ENCODE results near the gene MAMDC4. TPM values are rescaled to one million over a fixed set of nuclear protein-coding genes. Genes with fewer than 3 reads are reported as not detected.
"Not testable (repeated sequence)": the region's sequence is repeated elsewhere in the genome, so short reads cannot be mapped to it uniquely, and the experiment has no call there.

The MAMDC4 gene
- 12.9 TPM for total RNA-seq
- long read RNA-seq, partial matches to known transcripts: 17 of 26 reads
- long read RNA-seq, other reads (novel, unspliced or antisense): 9 of 26 reads

DNA sequence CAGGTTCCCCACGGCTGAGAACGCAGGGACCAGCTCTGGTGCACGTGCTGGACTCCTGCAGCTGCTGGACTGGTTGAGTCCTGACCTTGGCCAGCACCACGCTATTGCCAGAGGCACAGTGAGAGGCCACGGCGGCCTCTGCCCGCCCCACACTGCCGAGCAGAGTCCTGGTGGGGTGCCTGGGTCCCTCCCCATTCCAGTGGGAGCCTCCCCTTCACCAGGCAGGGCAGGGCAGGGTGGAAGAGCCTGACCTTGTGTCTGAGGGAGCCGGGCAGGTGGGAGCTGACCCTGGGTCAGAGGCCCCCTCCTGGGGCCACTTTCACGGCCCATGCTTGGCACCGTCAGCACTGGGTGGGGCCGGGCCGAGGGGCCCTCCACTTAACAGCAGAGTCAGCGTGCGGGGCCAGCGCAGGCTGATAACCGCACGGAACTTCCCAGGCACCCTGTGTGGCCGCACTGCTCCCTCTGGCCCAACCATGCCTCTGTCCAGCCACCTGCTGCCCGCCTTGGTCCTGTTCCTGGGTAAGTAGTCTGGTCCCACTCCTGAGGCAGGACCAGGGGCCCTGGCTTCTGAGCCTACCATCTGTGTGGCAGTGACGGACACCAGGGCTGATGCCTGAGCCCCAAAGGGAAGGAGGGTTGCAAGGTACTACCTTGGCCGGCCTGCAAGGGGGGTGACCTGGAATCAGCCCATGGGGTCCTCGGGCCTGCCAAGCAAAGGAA, at the start of gene MAMDC4:
TSS of gene MAMDC4 (plus strand) at position 406 of the 723 bp plus-strand sequence. CDS start at position 477, 71 bp downstream.
- peak; percentile 54 for DNase-seq
- no peak for ATAC-seq
- intact Hi-C loops (cut with micrococcal nuclease): no loop called here

DNA sequence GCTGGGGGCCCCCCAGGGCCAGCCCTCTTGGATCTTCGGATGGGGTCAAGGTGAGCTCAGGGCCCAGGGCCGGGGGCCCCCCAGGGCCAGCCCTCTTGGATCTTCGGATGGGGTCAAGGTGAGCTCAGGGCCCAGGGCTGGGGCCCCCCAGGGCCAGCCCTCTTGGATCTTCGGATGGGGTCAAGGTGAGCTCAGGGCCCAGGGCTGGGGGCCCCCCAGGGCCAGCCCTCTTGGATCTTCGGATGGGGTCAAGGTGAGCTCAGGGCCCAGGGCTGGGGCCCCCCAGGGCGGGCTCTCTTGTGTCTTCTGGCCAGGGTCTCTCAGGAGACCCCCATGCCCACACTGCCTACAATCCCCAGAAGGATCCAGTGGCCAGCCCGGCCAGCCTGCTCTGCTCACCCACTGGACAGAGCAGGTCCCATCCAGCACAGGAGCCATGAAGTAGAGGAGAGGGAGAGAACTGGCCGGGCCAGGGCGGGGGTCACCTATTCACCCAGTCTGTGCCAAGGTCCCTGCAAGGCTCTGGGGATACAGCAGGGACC, 49.1 kb upstream of the MAMDC4 start:
- DNase-seq: peak; percentile 8
- intact Hi-C loops (cut with micrococcal nuclease); ATAC-seq: not testable (repeated sequence)

DNA sequence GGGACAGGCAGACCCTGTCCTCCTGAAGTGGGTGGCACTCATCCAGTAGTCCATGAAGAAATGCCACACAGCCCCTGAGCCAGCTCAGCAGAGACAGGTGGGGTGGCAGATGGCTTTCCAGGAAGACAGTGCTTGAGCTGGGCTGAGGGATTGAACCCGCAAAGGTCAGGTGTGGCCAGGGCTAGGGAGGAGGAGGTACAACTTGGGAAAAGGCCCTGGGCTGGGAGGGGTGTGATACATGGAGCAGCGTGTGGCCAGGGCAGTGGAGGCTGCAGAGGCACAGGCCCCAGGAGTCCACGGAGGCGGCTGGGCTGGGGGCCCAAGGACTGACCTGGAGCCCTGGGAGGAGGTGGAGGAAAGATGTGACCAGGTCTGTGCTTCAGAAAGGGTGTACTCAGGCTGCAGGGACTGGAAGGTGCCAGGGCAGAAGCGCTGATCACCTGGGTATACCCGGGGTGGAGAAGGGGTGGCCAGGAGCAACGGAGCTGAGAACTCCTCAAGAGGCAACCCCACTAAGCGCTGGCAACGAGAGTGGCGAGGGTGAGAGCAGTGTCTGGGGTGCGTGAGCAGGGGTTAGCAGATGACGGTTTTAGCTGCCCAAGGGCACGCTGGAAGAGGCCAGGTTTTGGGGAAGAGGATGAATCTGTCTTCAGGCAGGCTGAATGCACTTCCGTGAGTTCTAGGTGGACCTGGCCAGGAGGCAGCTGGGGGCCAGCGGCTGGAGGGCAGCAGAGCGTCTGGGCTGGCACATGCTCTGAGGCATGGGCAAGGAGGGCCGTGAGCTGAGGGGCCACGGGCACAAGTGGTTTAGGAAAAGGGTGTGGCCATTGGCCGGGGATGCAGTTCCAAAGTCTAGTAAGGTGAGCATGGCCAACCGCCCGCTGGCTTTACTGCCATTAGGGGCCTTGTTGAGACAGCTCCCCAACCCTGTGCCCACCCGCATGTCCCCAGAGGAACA, 48.3 kb upstream of the MAMDC4 start:
- DNase-seq (peak; percentile 30), ATAC-seq (no peak)
- intact Hi-C loops (cut with micrococcal nuclease): no loop called here

DNA sequence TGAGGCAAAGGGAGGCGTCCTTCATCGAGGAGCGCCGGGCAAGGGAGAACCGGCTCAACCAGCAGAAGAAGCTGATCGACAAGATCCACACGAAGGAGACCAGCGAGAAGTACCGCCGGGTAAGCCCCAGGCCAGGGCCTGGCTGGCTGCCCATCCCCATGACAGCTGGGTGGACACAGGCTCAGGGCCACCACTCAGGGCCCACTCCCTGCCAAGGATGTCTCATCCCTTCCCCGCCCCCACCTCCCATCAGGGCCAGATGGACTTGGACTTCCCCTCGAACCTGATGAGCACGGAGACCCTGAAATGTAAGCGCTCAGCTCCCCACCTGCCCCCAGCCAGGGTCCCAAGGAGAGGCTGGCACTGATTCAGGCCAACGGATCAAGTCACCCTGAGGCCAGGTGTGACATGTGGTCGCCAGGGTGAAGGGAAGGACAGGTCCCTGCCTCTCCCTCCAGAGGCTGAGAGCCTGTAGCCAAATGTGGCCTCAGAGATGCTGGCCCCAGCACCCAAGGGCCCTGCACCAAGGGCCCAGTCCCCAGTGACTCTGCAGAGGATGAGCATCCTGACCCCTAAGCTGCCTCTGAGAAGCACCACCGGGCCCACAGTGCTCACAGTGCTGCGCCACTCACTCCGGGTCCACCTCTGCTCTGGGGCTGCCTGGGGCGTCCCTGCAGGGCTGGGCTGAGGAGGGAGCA, 47.5 kb upstream of the MAMDC4 start:
- intact Hi-C loops (cut with micrococcal nuclease): no loop called here
- DNase-seq (peak; percentile 17), ATAC-seq (no peak)

DNA sequence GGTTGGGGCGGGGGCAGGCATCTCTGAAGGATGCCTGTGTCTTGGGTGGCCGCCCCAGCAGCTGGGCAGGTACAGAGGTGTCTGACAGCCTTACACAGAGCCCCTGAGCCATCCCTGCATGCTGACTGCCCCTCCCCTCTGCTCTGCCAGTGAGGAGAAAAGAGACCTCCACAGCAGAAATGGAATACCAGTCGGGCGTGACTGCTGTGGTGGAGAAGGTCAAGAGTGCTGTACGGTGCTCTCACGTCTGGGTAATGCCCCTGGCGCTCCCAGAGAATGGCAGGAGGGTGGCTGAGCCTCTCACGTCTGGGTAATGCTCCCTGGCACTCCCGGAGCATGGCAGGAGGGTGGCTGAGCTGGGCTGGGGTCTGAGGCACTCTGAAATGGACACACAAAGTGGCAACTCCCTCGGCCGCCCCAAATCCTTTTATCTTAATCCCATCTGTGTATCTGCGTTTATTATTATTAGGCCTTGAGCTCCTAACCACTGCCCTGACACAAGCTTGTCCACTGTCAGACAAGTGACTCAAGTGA, 46.9 kb upstream of the MAMDC4 start:
- intact Hi-C loops (cut with micrococcal nuclease): no loop called here
- ATAC-seq (no peak), DNase-seq (peak; percentile 28)

DNA sequence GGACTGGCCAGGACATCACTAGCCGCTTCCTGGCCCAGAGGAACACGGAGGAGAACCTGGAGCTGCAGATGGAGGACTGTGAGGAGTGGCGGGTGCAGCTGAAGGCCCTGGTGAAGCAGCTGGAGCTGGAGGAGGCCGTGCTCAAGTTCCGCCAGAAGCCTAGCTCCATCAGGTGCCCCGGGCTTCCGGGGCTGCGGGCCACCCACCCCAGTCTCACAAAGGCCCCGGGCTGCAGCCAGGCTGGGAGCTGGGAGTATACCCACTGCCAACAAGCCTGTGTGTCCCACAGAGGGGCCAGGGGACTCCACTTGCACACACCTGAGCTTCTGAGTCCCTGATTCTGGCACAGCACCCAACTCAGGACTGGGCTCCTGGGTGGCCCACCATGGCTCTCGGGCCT, 46.1 kb upstream of the MAMDC4 start:
- peak; percentile 28 for DNase-seq
- intact Hi-C loops (cut with micrococcal nuclease): no loop called here
- ATAC-seq: no peak

DNA sequence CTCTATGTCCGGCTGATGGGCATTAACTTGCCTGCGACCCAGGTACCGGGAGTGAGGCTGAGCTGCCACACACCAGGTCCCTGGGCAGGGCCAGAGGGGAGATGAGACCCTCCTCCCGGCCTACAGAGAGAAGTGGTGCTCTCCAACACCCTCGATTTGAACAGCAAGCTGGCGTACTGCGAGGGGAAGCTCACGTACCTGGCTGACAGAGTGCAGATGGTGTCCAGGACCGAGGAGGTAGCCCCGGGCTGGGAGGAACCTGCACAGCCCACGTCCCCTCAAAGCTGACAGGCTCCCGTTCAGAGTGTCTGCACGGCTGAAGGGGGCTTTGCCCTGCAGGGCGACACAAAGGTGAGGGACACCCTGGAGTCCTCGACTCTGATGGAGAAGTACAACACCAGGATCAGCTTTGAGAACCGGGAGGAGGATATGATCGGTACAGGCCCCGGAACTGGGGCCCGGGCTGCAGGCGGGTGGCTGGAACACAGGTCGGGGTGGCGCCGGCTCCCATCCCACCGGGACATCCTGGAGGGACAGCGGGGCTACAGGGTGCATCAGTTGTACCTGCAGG, 45.4 kb upstream of the MAMDC4 start:
- DNase-seq: peak; percentile 30
- intact Hi-C loops (cut with micrococcal nuclease): no loop called here

DNA sequence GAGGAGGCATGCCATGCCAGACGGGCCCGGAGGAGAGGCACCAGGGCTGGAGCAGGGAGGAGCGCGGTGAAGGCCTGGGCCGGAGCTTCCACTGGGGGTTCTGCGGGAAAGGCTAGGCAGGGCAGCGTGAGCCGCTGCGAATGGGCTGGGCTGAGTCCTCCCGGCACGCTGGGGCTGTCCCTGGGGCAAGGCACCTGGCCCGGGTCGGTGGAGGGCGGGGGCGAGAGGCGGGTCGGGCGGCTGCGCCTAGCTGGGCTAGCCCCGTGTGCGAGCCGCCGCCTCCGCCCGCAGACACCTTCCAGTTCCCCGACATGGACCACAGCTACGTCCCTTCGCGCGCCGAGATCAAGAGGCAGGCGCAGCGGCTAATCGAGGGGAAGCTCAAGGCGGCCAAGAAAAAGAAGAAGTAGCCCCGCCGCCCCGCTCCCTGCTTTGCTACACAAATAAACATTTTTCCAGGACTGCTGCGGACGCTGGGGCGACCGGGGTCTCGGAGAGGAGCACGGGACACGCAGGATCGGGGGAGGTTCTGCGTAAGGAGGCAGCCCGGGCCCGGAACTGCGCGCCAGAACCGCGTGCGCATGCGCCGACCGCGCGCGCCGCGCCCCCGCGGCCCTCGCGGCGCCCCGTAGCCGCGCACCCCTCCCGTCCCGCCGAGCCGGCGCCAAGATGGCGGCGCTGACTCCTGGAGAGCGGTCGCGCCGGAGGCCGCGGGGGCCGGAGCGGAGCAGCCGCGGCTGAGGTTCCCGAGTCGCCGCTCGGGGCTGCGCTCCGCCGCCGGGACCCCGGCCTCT, 44.7 kb upstream of the MAMDC4 start, which contains the start of gene RABL6:
TSS of gene RABL6 (plus strand) at position 668 of the 794 bp plus-strand sequence. CDS start 249 bp downstream, outside the sequence.
- intact Hi-C loops (cut with micrococcal nuclease): no loop called here
- peak; percentile 90 for DNase-seq
- peak; percentile 92 for ATAC-seq

More for the DNA sequence above, 45.4 kb upstream of the MAMDC4 start:
- ATAC-seq: no peak

DNA sequence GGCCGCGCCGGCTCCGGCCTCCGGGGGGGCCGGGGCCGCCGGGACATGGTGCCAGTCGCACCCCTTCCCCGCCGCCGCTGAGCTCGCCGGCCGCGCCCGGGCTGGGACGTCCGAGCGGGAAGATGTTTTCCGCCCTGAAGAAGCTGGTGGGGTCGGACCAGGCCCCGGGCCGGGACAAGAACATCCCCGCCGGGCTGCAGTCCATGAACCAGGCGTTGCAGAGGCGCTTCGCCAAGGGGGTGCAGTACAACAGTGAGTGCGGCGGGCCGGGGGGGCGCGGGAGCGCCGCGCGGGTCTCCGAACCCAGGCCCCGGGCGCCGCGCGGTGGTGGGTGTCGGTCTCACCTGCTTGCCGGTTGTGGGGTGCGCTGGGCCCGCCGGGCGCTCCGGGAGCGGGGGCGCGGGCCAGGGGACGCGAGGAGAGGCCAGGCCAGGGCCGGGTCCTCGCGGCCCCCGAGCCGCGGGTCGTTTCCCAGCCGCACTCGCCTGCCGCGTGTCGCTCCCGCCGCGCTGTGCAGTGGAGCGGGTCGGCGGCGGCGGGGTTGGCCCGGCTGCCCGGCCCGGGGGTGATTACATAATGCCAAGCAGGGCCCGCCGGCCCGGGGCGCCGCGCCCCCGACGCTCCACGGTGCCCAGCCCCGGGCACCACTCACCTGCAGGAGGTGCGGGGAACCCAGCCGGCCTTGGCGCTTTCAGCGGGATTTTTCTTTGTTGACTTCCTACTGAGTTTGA, 43.9 kb upstream of the MAMDC4 start:
- ATAC-seq: peak; percentile 11
- intact Hi-C loops (cut with micrococcal nuclease): no loop called here
- peak; percentile 62 for DNase-seq

DNA sequence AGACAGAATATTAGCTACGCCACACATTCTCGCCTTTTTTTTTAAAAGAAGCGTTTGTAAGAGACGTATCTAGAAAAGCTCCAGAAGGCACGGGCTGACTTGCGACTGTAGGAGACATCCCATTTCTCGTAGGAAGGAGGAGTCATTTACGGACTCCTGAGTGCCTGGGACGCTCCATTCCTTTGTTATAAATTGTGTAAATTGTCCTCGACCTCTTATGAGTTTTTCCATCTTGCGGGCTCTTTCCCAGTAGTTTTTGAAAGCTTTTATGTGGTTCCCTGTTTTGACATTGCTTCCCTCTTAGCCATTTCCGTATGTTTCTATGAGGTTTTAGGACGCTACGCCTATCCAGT, 43.4 kb upstream of the MAMDC4 start:
- intact Hi-C loops (cut with micrococcal nuclease): no loop called here
- DNase-seq (no peak), ATAC-seq (no peak)

DNA sequence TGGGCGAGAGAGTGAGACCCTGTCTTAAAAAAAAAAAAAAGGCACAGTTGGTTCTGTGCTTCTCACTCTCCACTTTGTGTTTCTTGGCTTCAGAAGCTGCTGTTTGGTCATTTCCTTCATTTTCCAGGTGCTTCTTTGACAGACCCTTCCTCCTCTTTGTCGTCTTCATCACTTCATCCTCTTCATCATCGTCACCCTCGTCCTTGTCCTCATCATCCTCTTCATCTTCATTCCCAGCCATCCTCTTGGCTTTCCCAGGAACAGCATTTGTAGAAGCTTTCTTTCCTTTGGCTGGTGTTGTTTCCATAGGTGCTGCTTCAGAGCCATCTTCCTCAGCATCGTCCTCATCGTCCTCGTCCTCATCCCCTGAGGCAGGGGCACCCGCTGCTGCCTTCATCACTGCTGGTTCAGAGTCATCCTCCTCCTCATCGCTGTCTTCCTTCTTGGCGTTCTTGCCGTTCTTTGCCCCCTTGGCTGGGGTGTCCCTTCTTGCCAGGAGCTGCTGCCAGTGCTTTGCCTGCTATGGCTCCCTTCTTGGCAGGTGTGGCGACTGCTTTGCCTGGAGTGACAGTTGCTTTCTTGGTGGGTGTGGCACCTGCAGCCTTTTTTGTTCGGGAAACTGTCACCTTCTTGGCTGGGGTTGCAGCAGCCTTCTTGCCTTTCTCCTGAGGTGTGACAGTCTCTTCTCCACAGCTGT, 37.3 kb upstream of the MAMDC4 start:
- ATAC-seq (no peak), DNase-seq (no peak)
- intact Hi-C loops (cut with micrococcal nuclease): no loop called here

DNA sequence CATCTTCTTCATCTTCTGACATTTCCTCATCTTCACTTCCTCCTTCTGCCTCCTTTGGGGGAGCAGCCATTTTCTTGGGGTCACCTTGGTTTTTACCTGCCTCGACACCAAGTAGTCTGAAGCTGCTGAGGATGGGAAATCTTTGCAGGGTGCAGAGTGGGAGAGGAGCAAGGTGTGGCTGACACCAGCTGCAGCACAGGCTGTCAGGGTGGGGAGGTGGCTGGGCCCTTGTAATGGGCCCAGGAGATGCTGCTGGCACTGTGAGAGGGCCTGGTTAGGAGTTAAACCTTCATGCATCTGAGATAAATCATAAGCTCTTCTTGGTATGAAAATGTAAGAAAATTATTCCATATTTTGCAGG, 36.7 kb upstream of the MAMDC4 start:
- intact Hi-C loops (cut with micrococcal nuclease): no loop called here
- ATAC-seq: no peak
- no peak for DNase-seq

DNA sequence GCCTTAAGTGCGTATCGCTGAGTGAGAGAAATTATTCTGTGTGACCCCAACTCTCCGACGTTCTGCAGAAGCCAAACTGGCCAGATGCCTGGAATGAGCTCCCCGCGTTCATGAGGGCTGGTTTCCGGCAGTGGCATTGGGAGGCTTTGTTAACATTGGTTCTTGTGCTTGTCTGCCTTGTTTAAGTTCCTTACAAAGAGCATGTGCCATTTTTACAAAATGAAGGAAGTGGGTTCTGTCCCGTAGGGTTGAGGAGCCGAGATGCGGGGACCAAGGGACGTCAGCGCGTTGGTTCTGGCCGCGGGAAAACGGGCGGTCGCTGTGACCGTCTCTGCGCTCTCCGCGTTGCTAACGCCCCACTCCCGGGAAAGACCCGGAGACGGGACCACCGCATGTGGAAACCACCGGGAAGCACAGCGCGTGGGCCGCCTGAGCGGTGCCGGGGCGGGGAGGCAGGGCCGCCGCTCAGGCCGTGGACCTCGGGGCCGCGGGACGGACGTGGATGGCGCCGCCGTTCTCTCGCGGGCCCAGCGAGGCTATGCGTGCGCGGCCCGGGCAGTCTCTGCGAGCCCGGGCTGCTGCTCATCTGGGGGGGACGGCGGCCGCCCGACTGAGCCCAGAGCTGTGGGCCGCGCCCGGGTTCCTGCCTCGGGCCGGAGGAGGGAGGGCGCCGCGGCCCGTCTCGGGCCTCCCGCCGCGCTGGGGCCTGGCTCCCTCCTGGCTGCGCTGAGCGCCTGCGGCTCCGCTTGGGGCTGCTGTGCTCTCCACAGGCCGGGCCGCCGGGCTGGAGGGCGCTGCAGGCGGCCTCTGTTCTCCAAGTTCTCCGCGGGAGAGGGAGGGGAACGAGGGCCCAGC, 30.9 kb upstream of the MAMDC4 start:
- no peak for DNase-seq

DNA sequence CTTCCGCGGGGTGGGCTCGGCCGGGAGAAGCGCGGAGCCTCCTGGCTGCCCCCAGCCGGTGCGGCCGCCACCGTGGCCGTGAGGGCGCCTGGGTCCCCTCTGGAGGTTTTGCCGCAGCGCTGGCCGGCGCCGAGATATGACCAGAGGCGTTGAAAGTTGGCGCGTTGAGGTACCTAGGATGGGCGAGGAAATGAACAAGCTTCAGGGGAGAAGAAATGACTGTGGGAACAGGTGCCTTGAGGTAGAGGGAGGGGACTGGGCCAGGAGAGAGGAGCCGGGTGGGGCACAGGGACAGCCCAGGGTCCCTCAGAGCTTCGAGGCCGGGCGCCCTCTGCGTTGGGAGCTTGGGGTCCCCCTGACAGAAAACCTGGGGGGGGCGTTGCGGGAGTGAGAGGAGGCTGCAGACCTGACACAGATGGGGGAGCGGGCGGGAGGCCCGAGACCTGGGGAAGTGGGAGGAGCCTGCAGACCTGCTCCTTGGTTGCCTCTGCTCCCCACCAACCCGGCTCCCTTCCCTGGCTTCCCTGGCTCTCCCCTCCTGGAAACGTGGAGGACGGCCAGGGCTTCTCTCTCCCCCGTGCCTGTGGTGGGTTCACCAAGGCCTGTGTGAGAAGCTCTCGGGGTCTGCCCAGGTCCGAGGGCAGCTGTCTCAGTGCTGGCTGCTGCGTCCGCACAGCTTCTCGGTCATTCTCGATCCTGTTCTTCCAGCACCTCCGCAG, 30.2 kb upstream of the MAMDC4 start:
- intact Hi-C loops (cut with micrococcal nuclease): no loop called here
- DNase-seq (no peak), ATAC-seq (peak; percentile 7)

More for the DNA sequence above, 30.9 kb upstream of the MAMDC4 start:
- ATAC-seq: peak; percentile 83
- intact Hi-C loops (cut with micrococcal nuclease): no loop called here

All from left ventricle myocardium superior (tissue), 1 donor.